ENCODE results near the gene TLE2. TPM values are rescaled to one million over a fixed set of nuclear protein-coding genes. Genes with fewer than 3 reads are reported as not detected.

TLE2 gene
- total RNA-seq, 1 experiment from 2014 or later: 35.6 TPM

DNA sequence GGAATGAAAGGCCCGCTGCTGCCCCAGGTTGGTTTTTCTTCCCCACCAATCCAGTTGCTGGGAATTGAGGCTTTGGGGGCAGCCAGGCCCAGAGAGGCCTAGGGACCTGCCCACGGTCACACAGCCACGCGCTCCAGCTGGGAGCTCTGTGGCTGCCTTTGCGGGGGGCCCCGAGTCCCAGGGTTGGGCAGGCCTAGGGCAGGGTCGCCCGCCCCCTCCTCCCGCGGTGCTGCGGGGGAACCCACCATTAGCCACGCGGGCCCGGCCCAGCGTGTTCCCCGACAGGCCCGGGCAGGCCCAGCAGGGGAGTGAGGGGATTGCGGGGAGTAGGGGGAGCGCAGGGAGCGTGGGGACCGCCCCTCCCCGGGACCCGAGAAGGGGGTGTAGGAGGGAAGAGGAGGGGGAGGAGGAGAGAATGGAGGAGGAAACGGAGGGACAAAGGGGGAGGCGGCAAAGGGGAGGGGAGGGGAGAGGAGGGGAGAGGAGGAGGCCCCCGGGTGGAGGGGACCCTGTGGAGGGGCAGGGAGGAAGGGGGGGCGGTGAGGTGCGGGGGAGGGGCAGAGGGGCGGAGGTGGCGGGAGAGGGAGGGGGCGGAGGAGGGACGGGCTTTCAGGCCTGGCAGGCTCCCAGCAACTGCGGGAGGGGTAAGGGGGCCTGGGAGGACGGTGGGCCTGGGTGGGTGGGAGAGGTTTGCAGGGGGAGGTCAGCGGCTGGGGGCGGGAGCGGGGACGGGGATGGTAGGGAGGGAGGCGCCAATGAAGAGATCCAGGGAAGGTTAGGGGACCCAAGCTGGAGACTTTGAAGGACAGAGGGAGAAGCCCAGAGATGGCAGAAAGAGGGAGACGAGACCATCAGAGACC lies 12.9 kb upstream of the TLE2 start:
- ChIA-PET POLR2A (no interaction called here), RAD21 (ENCODE audit: low non-redundant PET in 1 of 2, low total read pairs in 2 of 2, uncharacterized antibody in 2 of 2, unreplicated experiment in 2 of 2) (no interaction called here), CTCF (no interaction called here)
- Histone ChIP-seq H2AFZ (ENCODE audit: low read depth, low read length, poor library complexity, severe bottlenecking) (no peak overlapping the region), H3K27me3 (ENCODE audit: insufficient read depth, low read length) (no peaks in the 10 kb centered on the region), H3K9ac (ENCODE audit: low read length) (no peak overlapping the region), H3K27ac (ENCODE audit: low read depth, low read length) (no peak overlapping the region), H4K20me1 (ENCODE audit: insufficient read depth) (no peaks in the 10 kb centered on the region), H3K4me3 (replicated peaks in 1 of 2; ENCODE audit: low read depth in 1 of 2, low read length in 2 of 2) (no peak overlapping the region), H3K9me3 (ENCODE audit: control insufficient read depth in 1 of 2, insufficient read depth in 1 of 2, low read depth in 1 of 2, low read length in 2 of 2) (no peaks in the 10 kb centered on the region), H3K9me2 (ENCODE audit: insufficient read depth) (no peaks in the 10 kb centered on the region), H3K36me3 (ENCODE audit: control insufficient read depth in 1 of 2, insufficient read depth in 2 of 2, low read length in 2 of 2) (no peaks in the 10 kb centered on the region), H3K79me2 (ENCODE audit: insufficient read depth, low read length) (no peaks in the 10 kb centered on the region), H3K4me1 (ENCODE audit: control insufficient read depth in 1 of 2, insufficient read depth in 2 of 2, low read length in 2 of 2) (peaks cover 22 to 28% of the 10 kb centered on the region in 2 experiments), H3K4me2 (ENCODE audit: low read length) (no peak overlapping the region)
- TF ChIP-seq CEBPB (IDR thresholded peaks at IDR 0.05; ENCODE audit: low read depth) (no peak), POLR2A (IDR thresholded peaks at IDR 0.05; ENCODE audit: borderline replicate concordance, extremely low read depth, insufficient read depth, insufficient read length) (no peak), CBX3 (IDR thresholded peaks at IDR 0.05; ENCODE audit: low read depth) (no peak), RAD21 (IDR thresholded peaks at IDR 0.05; ENCODE audit: low read depth) (no peak), ZFX (IDR thresholded peaks at IDR 0.05) (no peak), FOSL1 (IDR thresholded peaks at IDR 0.05; ENCODE audit: low read depth) (no peak), JUND (IDR thresholded peaks at IDR 0.05) (no peak), YY1 (IDR thresholded peaks at IDR 0.05; ENCODE audit: extremely low read depth, insufficient replicate concordance, low read depth, low read length) (no peak), EGR1 (IDR thresholded peaks at IDR 0.05; ENCODE audit: low read depth) (no peak), ELF1 (IDR thresholded peaks at IDR 0.05; ENCODE audit: borderline replicate concordance, low read depth) (no peak), SIN3A (IDR thresholded peaks at IDR 0.05; ENCODE audit: low read depth) (no peak), EZH2 (IDR thresholded peaks at IDR 0.05) (no peak), SP1 (IDR thresholded peaks at IDR 0.05; ENCODE audit: low read depth) (no peak), SRF (IDR thresholded peaks at IDR 0.05; ENCODE audit: low read depth) (no peak), EZH2phosphoT487 (IDR thresholded peaks at IDR 0.05; ENCODE audit: borderline replicate concordance) (no peak)
- TF ChIP-seq, protein P1, sequence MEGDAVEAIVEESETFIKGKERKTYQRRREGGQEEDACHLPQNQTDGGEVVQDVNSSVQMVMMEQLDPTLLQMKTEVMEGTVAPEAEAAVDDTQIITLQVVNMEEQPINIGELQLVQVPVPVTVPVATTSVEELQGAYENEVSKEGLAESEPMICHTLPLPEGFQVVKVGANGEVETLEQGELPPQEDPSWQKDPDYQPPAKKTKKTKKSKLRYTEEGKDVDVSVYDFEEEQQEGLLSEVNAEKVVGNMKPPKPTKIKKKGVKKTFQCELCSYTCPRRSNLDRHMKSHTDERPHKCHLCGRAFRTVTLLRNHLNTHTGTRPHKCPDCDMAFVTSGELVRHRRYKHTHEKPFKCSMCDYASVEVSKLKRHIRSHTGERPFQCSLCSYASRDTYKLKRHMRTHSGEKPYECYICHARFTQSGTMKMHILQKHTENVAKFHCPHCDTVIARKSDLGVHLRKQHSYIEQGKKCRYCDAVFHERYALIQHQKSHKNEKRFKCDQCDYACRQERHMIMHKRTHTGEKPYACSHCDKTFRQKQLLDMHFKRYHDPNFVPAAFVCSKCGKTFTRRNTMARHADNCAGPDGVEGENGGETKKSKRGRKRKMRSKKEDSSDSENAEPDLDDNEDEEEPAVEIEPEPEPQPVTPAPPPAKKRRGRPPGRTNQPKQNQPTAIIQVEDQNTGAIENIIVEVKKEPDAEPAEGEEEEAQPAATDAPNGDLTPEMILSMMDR (IDR thresholded peaks at IDR 0.05 in 2 of 3, conservative IDR thresholded peaks at IDR 0.05 in 1 of 3; ENCODE audit: borderline replicate concordance in 1 of 3, insufficient read depth in 1 of 3, low read depth in 2 of 3, low read length in 2 of 3): no peak
- TF ChIP-seq, protein P2, sequence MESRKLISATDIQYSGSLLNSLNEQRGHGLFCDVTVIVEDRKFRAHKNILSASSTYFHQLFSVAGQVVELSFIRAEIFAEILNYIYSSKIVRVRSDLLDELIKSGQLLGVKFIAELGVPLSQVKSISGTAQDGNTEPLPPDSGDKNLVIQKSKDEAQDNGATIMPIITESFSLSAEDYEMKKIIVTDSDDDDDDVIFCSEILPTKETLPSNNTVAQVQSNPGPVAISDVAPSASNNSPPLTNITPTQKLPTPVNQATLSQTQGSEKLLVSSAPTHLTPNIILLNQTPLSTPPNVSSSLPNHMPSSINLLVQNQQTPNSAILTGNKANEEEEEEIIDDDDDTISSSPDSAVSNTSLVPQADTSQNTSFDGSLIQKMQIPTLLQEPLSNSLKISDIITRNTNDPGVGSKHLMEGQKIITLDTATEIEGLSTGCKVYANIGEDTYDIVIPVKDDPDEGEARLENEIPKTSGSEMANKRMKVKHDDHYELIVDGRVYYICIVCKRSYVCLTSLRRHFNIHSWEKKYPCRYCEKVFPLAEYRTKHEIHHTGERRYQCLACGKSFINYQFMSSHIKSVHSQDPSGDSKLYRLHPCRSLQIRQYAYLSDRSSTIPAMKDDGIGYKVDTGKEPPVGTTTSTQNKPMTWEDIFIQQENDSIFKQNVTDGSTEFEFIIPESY (IDR thresholded peaks at IDR 0.05; ENCODE audit: extremely low read depth, insufficient replicate concordance, low read length): no peak
- TF ChIP-seq, protein P3, sequence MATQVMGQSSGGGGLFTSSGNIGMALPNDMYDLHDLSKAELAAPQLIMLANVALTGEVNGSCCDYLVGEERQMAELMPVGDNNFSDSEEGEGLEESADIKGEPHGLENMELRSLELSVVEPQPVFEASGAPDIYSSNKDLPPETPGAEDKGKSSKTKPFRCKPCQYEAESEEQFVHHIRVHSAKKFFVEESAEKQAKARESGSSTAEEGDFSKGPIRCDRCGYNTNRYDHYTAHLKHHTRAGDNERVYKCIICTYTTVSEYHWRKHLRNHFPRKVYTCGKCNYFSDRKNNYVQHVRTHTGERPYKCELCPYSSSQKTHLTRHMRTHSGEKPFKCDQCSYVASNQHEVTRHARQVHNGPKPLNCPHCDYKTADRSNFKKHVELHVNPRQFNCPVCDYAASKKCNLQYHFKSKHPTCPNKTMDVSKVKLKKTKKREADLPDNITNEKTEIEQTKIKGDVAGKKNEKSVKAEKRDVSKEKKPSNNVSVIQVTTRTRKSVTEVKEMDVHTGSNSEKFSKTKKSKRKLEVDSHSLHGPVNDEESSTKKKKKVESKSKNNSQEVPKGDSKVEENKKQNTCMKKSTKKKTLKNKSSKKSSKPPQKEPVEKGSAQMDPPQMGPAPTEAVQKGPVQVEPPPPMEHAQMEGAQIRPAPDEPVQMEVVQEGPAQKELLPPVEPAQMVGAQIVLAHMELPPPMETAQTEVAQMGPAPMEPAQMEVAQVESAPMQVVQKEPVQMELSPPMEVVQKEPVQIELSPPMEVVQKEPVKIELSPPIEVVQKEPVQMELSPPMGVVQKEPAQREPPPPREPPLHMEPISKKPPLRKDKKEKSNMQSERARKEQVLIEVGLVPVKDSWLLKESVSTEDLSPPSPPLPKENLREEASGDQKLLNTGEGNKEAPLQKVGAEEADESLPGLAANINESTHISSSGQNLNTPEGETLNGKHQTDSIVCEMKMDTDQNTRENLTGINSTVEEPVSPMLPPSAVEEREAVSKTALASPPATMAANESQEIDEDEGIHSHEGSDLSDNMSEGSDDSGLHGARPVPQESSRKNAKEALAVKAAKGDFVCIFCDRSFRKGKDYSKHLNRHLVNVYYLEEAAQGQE (IDR thresholded peaks at IDR 0.05; ENCODE audit: low read depth): no peak
- TF ChIP-seq, protein P4, sequence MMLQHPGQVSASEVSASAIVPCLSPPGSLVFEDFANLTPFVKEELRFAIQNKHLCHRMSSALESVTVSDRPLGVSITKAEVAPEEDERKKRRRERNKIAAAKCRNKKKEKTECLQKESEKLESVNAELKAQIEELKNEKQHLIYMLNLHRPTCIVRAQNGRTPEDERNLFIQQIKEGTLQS (IDR thresholded peaks at IDR 0.05): no peak
- TF ChIP-seq, protein P5, sequence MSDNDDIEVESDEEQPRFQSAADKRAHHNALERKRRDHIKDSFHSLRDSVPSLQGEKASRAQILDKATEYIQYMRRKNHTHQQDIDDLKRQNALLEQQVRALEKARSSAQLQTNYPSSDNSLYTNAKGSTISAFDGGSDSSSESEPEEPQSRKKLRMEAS (IDR thresholded peaks at IDR 0.05): no peak
- BruUV-seq (replicated peaks): no TSS peak
- ATAC-seq (no peak), DNase-seq (ENCODE audit: low read depth, low spot score) (no peak)
- intact Hi-C loops (cut with micrococcal nuclease): no loop called here

All from HCT116 (cell line).